PC-3 (cell line): Measurements from ENCODE around the gene FAH. TPM values are rescaled to one million over a fixed set of nuclear protein-coding genes. Genes with fewer than 3 reads are reported as not detected.

Experiments used
- ATAC-seq: fragments of 200-7000 bp; cut with Tn5 transposase; 2 replicates; pipeline ENCODE4 v1.9.1; 2020; ENCODE audit warnings: mild to moderate bottlenecking, moderate library complexity
- BruUV-seq: library from RNA; stranded (reverse); fragments of 400-500 nt; replicated peaks from 2 replicates; lab custom pipeline; 2021; lab: Mats Ljungman, UMichigan
- CTCF ChIA-PET: fragments of 300-600 bp; sonication (Branson Sonifier 250); formaldehyde crosslinking; loops from one replicate; lab custom pipeline; 2022; ENCODE audit warnings: antibody characterized with exemption; lab: Charles Lee
- POLR2A ChIA-PET: fragments of 300-600 bp; sonication (Branson Sonifier 250); formaldehyde crosslinking; loops from one replicate; lab custom pipeline; 2022; ENCODE audit warnings: antibody characterized with exemption; ENCODE audit not compliant: unreplicated experiment; lab: Charles Lee
- DNase-seq: peaks from one replicate; pipeline ENCODE4 v3.0.0-alpha.2; 2015
- H2AFZ ChIP-seq: fragments of 300-600 bp; sonication (generic); 2 replicates; pipeline ENCODE4 v1.6.0; 2016; ENCODE audit warnings: antibody characterized with exemption, low read length
- H3F3A ChIP-seq: fragments of 300-600 bp; sonication (generic); one replicate; pipeline ENCODE4 v1.6.0; 2017; ENCODE audit warnings: antibody characterized with exemption, low read length, control low read depth, mild to moderate bottlenecking; ENCODE audit not compliant: unreplicated experiment
- H3K27ac ChIP-seq: fragments of 300-600 bp; sonication (generic); 2 replicates; pipeline ENCODE4 v1.5.1; 2016; ENCODE audit warnings: mild to moderate bottlenecking, low read length
- H3K27me3 ChIP-seq: fragments of 300-600 bp; sonication (generic); 2 replicates; pipeline ENCODE4 v1.6.1; 2016; ENCODE audit warnings: low read length, mixed read lengths
- H3K36me3 ChIP-seq: fragments of 300-600 bp; sonication (generic); 2 replicates; pipeline ENCODE4 v1.6.1; 2016; ENCODE audit warnings: low read depth, mixed run types, low read length, mixed read lengths
- H3K4me1 ChIP-seq: fragments of 300-600 bp; sonication (generic); 2 replicates; pipeline ENCODE4 v1.5.1; 2016; ENCODE audit warnings: low read length; ENCODE audit not compliant: insufficient read depth
- H3K4me2 ChIP-seq: fragments of 300-600 bp; sonication (generic); 2 replicates; pipeline ENCODE4 v1.6.0; 2016; ENCODE audit warnings: low read length
- H3K4me3 ChIP-seq: fragments of 300-600 bp; sonication (generic); 2 replicates; pipeline ENCODE4 v1.5.1; 2016; ENCODE audit warnings: mild to moderate bottlenecking, low read length, mixed read lengths
- H3K79me2 ChIP-seq: fragments of 300-600 bp; sonication (generic); 2 replicates; pipeline ENCODE4 v1.6.1; 2017; ENCODE audit warnings: low read length, mixed read lengths
- H3K9ac ChIP-seq: fragments of 300-600 bp; sonication (generic); 2 replicates; pipeline ENCODE4 v1.6.0; 2016; ENCODE audit warnings: mild to moderate bottlenecking, low read length
- H3K9me2 ChIP-seq: fragments of 300-600 bp; sonication (generic); replicated peaks from 2 replicates; pipeline ENCODE4 v1.6.1; 2016; ENCODE audit warnings: mixed run types, low read length, mixed read lengths
- H3K9me3 ChIP-seq: fragments of 300-600 bp; sonication (generic); 2 replicates; pipeline ENCODE4 v1.6.1; 2016; ENCODE audit warnings: low read length, mixed read lengths
- H4K20me1 ChIP-seq: fragments of 300-600 bp; sonication (generic); 2 replicates; pipeline ENCODE4 v1.6.1; 2016; ENCODE audit warnings: low read length, mixed read lengths
- CTCF ChIP-seq: fragments of 300-600 bp; sonication (generic); conservative IDR thresholded peaks from 2 replicates; pipeline ENCODE4 v1.5.1; 2017; ENCODE audit warnings: antibody characterized with exemption, low read depth, mild to moderate bottlenecking, low read length
- EZH2 ChIP-seq: fragments of 300-600 bp; sonication (generic); IDR thresholded peaks from one replicate; pipeline ENCODE4 v1.6.1; 2017; ENCODE audit warnings: antibody characterized with exemption, mild to moderate bottlenecking, low read length; ENCODE audit not compliant: unreplicated experiment
- EZH2phosphoT487 ChIP-seq: fragments of 300-600 bp; sonication (generic); IDR thresholded peaks from 2 replicates; pipeline ENCODE4 v1.6.1; 2018; ENCODE audit warnings: mild to moderate bottlenecking, antibody characterized with exemption, low read length, borderline replicate concordance
- intact Hi-C: fragments of 100-400 bp; cut with micrococcal nuclease; formaldehyde crosslinking; loops from 2 replicates; pipeline ENCODE4 v1.9.0; 2023
- total RNA-seq: library from RNA; depleted of rRNA; stranded (reverse); fragments of >200 nt; gene quantifications from 2 replicates; pipeline ENCODE4 v1.2.3, GENCODE V29; 2014

The FAH gene
- total RNA-seq, 1 experiment from 2014 or later = 55.4 TPM

DNA sequence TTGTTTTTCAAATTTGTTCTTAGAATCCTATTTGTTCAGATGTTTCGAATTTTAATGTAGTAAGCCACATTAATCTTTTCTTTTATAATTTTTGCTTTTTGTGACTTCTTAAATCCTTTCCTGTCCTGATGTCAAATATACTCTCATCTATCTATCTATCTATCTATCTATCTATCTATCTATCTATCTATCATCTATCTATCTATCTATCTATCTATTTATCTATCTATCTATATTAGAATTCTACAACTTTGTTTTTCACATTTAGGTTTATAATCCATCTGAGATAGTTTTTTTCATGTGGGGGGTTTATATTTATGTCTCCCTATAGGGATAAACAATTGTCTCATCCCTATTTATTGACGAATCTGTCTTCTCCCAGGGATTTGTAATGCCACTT, 67.2 kb downstream of the FAH start:
- Histone ChIP-seq H4K20me1 (no peaks in the 10 kb centered on the region), H3F3A (no peaks in the 10 kb centered on the region), H3K9ac (no peak overlapping the region), H3K9me3 (no peaks in the 10 kb centered on the region), H3K79me2 (no peaks in the 10 kb centered on the region), H3K4me2 (no peak overlapping the region), H3K4me3 (no peak overlapping the region), H3K27me3 (0 out of 2 replicates have a peak, but pooled peaks cover 9% of the 10 kb centered on the region), H3K36me3 (no peaks in the 10 kb centered on the region), H3K4me1 (no peaks in the 10 kb centered on the region), H3K9me2 (no peaks in the 10 kb centered on the region), H3K27ac (no peak overlapping the region), H2AFZ (no peak overlapping the region)
- DNase-seq (no peak), ATAC-seq (no peak)
- TF ChIP-seq EZH2 (no peak), CTCF (no peak), EZH2phosphoT487 (no peak)
- BruUV-seq = no TSS peak
- CTCF ChIA-PET = no interaction called here
- intact Hi-C loops = no loop called here
- POLR2A ChIA-PET = no interaction called here

GRCh38 chr15:80228959-80229610, 76.3 kb downstream of the FAH start:
- intact Hi-C loops = no loop called here
- peak; percentile 39 for DNase-seq
- H3K79me2 ChIP-seq = no peaks in the 10 kb centered on the region
- TF ChIP-seq EZH2 (no peak), EZH2phosphoT487 (no peak), CTCF (no peak)
- peaks cover 67% of the 10 kb centered on the region for H3K27me3 ChIP-seq
- no peaks in the 10 kb centered on the region for H4K20me1 ChIP-seq
- no peak overlapping the region for H3K9ac ChIP-seq
- CTCF ChIA-PET = no interaction called here
- H3K4me1 ChIP-seq = no peaks in the 10 kb centered on the region
- H3K36me3 ChIP-seq = no peaks in the 10 kb centered on the region
- peak; percentile 48; the same call in 1 of the 2 replicates for ATAC-seq
- H3K4me2 ChIP-seq = no peak overlapping the region
- no peaks in the 10 kb centered on the region for H3K9me3 ChIP-seq
- POLR2A ChIA-PET = no interaction called here
- no peak overlapping the region for H3K27ac ChIP-seq
- BruUV-seq = no TSS peak
- no peak overlapping the region for H2AFZ ChIP-seq
- H3K9me2 ChIP-seq = no peaks in the 10 kb centered on the region
- H3K4me3 ChIP-seq = no peak overlapping the region
- H3F3A ChIP-seq = no peaks in the 10 kb centered on the region

DNA sequence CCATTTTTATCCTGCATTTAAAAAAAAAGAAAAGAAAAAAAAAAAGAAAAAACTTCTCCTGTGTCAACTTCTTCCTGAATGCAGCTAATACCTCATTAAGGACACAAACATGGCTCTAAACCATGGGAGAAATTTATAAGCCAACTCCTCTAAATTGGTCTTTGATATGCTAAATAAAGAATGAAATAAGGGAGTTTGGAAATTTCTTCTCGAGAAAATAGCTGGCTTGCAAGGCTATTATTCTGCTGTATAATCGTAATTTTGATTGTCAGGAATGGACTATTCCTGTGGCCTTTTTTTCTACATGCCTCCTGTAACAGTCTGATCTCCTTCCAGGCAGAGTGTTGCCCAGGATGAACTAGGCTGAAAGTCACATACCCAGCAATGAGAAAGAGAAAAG, 78.6 kb downstream of the FAH start:
- ATAC-seq = no peak
- no TSS peak for BruUV-seq
- Histone ChIP-seq H3K27ac (no peak overlapping the region), H3K4me3 (no peak overlapping the region), H2AFZ (no peak overlapping the region), H3K27me3 (peaks cover 52% of the 10 kb centered on the region), H3F3A (no peaks in the 10 kb centered on the region), H3K9ac (no peak overlapping the region), H3K9me2 (no peaks in the 10 kb centered on the region), H3K36me3 (no peaks in the 10 kb centered on the region), H4K20me1 (no peaks in the 10 kb centered on the region), H3K79me2 (no peaks in the 10 kb centered on the region), H3K9me3 (no peaks in the 10 kb centered on the region), H3K4me1 (no peaks in the 10 kb centered on the region), H3K4me2 (no peak overlapping the region)
- ChIA-PET CTCF (no interaction called here), POLR2A (no interaction called here)
- intact Hi-C loops = no loop called here
- no peak for TF ChIP-seq EZH2
- TF ChIP-seq CTCF = no peak
- TF ChIP-seq EZH2phosphoT487 = no peak
- no peak for DNase-seq
